Suprapubic skin (tissue), 4 donors: ENCODE data around the gene PHOX2B.

ENCODE experiments used
- EP300 ChIP-seq: sonication (generic); formaldehyde crosslinking; IDR thresholded peaks from one replicate; pipeline ENCODE4 v1.6.1; 2017; ENCODE audit warnings: antibody characterized with exemption
- POLR2AphosphoS5 ChIP-seq, 3 donors: sonication (generic); formaldehyde crosslinking; IDR thresholded peaks; one replicate each; pipeline ENCODE4 v1.6.1; 2017; ENCODE audit warnings: antibody characterized with exemption in 3 of 3
- TF ChIP-seq, protein P1 (sequence below), 2 donors: fragments of 200-600 bp in 1 of 2; fragments of 450-650 bp in 1 of 2; sonication (generic) in 1 of 2; IDR thresholded peaks; one replicate each; pipeline ENCODE4 v1.5.1; 2016 to 2019; ENCODE audit warnings: antibody characterized with exemption in 2 of 2, mild to moderate bottlenecking in 1 of 2, moderate library complexity in 1 of 2

DNA sequence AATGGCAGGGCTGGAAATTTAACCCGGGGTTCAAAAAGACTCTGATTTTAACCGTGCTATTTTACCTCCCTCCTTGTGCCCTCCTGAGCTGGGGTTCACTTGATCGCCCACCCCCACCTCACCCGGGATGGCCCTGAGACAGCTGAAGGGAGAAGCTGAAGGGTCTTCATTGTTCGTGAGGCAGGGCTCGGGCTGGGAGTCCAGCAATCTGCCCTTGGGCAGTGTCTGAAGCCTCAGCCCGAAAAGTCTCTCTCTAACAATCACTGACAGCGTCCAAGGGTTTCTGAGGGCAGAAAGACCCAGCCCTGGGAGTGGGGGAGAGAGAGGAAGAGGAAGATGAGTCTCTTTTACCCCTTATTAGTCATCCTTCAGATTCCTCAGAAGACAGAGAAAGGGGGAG lies 39.4 kb upstream of the PHOX2B start:
- TF ChIP-seq, protein P1, sequence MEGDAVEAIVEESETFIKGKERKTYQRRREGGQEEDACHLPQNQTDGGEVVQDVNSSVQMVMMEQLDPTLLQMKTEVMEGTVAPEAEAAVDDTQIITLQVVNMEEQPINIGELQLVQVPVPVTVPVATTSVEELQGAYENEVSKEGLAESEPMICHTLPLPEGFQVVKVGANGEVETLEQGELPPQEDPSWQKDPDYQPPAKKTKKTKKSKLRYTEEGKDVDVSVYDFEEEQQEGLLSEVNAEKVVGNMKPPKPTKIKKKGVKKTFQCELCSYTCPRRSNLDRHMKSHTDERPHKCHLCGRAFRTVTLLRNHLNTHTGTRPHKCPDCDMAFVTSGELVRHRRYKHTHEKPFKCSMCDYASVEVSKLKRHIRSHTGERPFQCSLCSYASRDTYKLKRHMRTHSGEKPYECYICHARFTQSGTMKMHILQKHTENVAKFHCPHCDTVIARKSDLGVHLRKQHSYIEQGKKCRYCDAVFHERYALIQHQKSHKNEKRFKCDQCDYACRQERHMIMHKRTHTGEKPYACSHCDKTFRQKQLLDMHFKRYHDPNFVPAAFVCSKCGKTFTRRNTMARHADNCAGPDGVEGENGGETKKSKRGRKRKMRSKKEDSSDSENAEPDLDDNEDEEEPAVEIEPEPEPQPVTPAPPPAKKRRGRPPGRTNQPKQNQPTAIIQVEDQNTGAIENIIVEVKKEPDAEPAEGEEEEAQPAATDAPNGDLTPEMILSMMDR (IDR thresholded peaks at IDR 0.05): no peak
- TF ChIP-seq POLR2AphosphoS5 (IDR thresholded peaks at IDR 0.05): no peak
- no peak for TF ChIP-seq EP300
